Neuronal stem cell (in vitro differentiated cells): ENCODE results near the gene REX1BD.

ENCODE experiments used
- DNase-seq: peaks from one replicate; pipeline ENCODE4 v3.0.0-alpha.2; 2013; ENCODE audit warnings: low spot score
- H2AFZ ChIP-seq: one replicate; pipeline ENCODE4 v1.6.1; 2013; ENCODE audit warnings: mild to moderate bottlenecking, low read length, inconsistent platforms
- H2AK5ac ChIP-seq: 2 replicates; pipeline ENCODE4 v1.6.1; 2013; ENCODE audit warnings: low read depth, mild to moderate bottlenecking, inconsistent platforms, low read length, moderate library complexity, mixed read lengths
- H2BK120ac ChIP-seq: 2 replicates; pipeline ENCODE4 v1.6.1; 2013; ENCODE audit warnings: low read depth, mild to moderate bottlenecking, inconsistent platforms, low read length, moderate library complexity, mixed read lengths
- H2BK12ac ChIP-seq: one replicate; pipeline ENCODE4 v1.6.1; 2013; ENCODE audit warnings: low read length, inconsistent platforms
- H2BK15ac ChIP-seq: 2 replicates; pipeline ENCODE4 v1.6.1; 2013; ENCODE audit warnings: mild to moderate bottlenecking, low read length, inconsistent platforms, mixed read lengths
- H2BK5ac ChIP-seq: one replicate; pipeline ENCODE4 v1.6.1; 2013; ENCODE audit warnings: inconsistent platforms, mild to moderate bottlenecking, low read length, moderate library complexity
- H3K14ac ChIP-seq: one replicate; pipeline ENCODE4 v1.6.1; 2013; ENCODE audit warnings: low read length, inconsistent platforms
- H3K18ac ChIP-seq: 2 replicates; pipeline ENCODE4 v1.6.1; 2013; ENCODE audit warnings: low read length, inconsistent platforms
- H3K23ac ChIP-seq: 2 replicates; pipeline ENCODE4 v1.6.1; 2013; ENCODE audit warnings: low read depth, mild to moderate bottlenecking, mixed read lengths, low read length, inconsistent platforms; ENCODE audit not compliant: poor library complexity
- H3K27ac ChIP-seq: replicated peaks from 3 replicates; pipeline ENCODE4 v1.5.1; 2013; ENCODE audit warnings: low read length, inconsistent platforms
- H3K27me3 ChIP-seq, 3 experiments: 2 replicates each; pipeline ENCODE4 v1.6.1; 2013; ENCODE audit warnings: low read length in 3 of 3, mild to moderate bottlenecking in 2 of 3, inconsistent platforms in 1 of 3, low read depth in 1 of 3, mixed read lengths in 1 of 3, moderate library complexity in 1 of 3; ENCODE audit not compliant: control insufficient read depth in 3 of 3, insufficient read depth in 3 of 3
- H3K36me3 ChIP-seq, 2 donors: replicated peaks in 1 of 2; 2 replicates each; pipeline ENCODE4 v1.6.1; 2013; ENCODE audit warnings: low read length in 2 of 2; ENCODE audit not compliant: control insufficient read depth in 2 of 2, insufficient read depth in 2 of 2
- H3K4ac ChIP-seq: 2 replicates; pipeline ENCODE4 v1.6.1; 2013; ENCODE audit warnings: inconsistent platforms, mild to moderate bottlenecking, low read length, moderate library complexity
- H3K4me1 ChIP-seq, 2 donors: 1 replicate in 1 of 2; 2 replicates in 1 of 2; pipeline ENCODE4 v1.6.1; 2013; ENCODE audit warnings: low read length in 2 of 2, low read depth in 1 of 2; ENCODE audit not compliant: control insufficient read depth in 2 of 2, insufficient read depth in 1 of 2
- H3K4me2 ChIP-seq: one replicate; pipeline ENCODE4 v1.6.1; 2013; ENCODE audit warnings: mild to moderate bottlenecking, low read length, inconsistent platforms; ENCODE audit not compliant: insufficient read depth, poor library complexity, severe bottlenecking
- H3K4me3 ChIP-seq, 2 donors: 2 replicates each; pipeline ENCODE4 v1.5.1; 2013; ENCODE audit warnings: low read length in 2 of 2, mild to moderate bottlenecking in 2 of 2, inconsistent platforms in 1 of 2, moderate library complexity in 1 of 2
- H3K79me1 ChIP-seq: one replicate; pipeline ENCODE4 v1.6.1; 2013; ENCODE audit warnings: low read depth, mild to moderate bottlenecking, inconsistent platforms, low read length, moderate library complexity
- H3K9ac ChIP-seq: one replicate; pipeline ENCODE4 v1.6.1; 2013; ENCODE audit warnings: mild to moderate bottlenecking, low read depth, low read length, inconsistent platforms; ENCODE audit not compliant: poor library complexity
- H3K9me3 ChIP-seq, 2 donors: replicated peaks in 1 of 2; 2 replicates each; pipeline versions ENCODE3 to v1.6.1; 2013; ENCODE audit warnings: low read length in 2 of 2, mild to moderate bottlenecking in 2 of 2, inconsistent platforms in 1 of 2, low read depth in 1 of 2, mixed read lengths in 1 of 2, moderate library complexity in 1 of 2; ENCODE audit not compliant: control insufficient read depth in 2 of 2, insufficient read depth in 1 of 2
- H4K8ac ChIP-seq: one replicate; pipeline ENCODE4 v1.6.1; 2013; ENCODE audit warnings: low read depth, mild to moderate bottlenecking, inconsistent platforms, low read length, moderate library complexity
- H4K91ac ChIP-seq: one replicate; pipeline ENCODE4 v1.6.1; 2013; ENCODE audit warnings: low read length, low read depth, mild to moderate bottlenecking, inconsistent platforms; ENCODE audit not compliant: poor library complexity
- WGBS, 2 donors: extraction: QIAGEN DNeasy Blood & Tissue Kit; methylation state at CpG; one replicate each; pipeline ENCODE4 v1.1.7; 2013; ENCODE audit warnings: missing lambda C conversion rate in 2 of 2, mixed read lengths in 1 of 2; ENCODE audit not compliant: insufficient read length in 2 of 2, insufficient replicate concordance in 1 of 2; ENCODE audit errors: extremely low coverage in 2 of 2; 5-methylcytosine and 5-hydroxymethylcytosine counted together

Gene REX1BD

DNA sequence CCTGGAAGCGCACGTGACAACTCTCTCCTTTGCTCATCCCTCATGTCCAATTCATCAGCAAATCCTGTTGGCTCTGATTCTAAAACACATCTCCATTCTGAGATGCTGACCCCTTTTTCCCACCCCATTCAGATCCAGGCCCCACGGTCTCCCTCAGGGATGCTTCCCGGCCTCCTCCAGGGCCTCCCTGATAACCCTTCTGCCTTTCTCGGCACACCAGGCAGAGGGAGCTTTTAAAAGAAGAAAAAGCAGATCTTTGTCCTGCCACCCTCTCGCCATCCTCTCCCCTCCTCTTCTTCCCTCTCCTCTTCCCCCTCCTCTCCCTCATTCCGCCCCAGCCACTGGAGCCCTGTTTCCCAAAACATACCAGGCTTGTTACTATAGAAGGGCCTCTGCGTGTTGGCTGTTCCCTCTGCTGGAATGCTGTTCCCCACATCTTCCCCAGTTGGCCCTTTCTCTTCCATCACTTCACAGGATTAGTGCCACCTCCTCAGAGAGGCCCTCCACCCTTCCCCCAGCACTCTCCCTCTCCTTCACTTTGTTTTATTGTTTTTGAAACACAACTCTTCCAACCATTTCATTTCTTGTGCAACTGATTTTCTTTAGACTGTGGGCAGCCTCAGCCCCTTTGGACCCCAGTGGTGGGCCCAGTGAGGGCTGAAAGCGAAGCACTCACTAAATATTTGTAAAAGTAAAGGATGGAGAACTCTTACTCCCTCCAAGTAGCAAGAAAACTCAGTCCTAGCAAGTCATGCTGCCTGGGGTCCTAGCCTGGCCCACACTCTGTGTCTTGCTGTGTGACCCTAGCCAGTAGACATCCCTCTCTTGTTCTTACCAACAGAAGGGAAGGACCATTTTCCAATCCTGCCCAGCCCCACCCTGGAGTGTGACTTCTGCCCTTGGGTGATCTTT, 20.5 kb downstream of the REX1BD start:
- DNase-seq: no peak
- no peak overlapping the region for H2AFZ ChIP-seq
- no CpG with 5 or more reads among the region's 9 CpGs for WGBS, 2 donors
- no peak overlapping the region for H2BK15ac ChIP-seq
- peaks cover 28 to 45% of the 10 kb centered on the region in 2 donors for H3K4me1 ChIP-seq
- H3K79me1 ChIP-seq: no peaks in the 10 kb centered on the region
- no peak overlapping the region for H3K4ac ChIP-seq
- H2BK5ac ChIP-seq: no peak overlapping the region
- H2AK5ac ChIP-seq: peak overlapping the region; percentile 79
- no peak overlapping the region for H3K14ac ChIP-seq
- peak overlapping the region; percentile 32 for H3K18ac ChIP-seq
- no peak overlapping the region for H3K27ac ChIP-seq
- H3K9ac ChIP-seq: no peak overlapping the region
- no peaks in the 10 kb centered on the region for H3K9me3 ChIP-seq
- H3K4me3 ChIP-seq: no peak overlapping the region
- H2BK12ac ChIP-seq: no peak overlapping the region
- H3K36me3 ChIP-seq: no peaks in the 10 kb centered on the region
- no peak overlapping the region for H3K4me2 ChIP-seq
- H3K27me3 ChIP-seq: peaks cover 73 to 98% (median 94%) of the 10 kb centered on the region in 3 experiments
- no peak overlapping the region for H4K91ac ChIP-seq
- H2BK120ac ChIP-seq: no peak overlapping the region
- no peak overlapping the region for H3K23ac ChIP-seq
- no peak overlapping the region for H4K8ac ChIP-seq

DNA sequence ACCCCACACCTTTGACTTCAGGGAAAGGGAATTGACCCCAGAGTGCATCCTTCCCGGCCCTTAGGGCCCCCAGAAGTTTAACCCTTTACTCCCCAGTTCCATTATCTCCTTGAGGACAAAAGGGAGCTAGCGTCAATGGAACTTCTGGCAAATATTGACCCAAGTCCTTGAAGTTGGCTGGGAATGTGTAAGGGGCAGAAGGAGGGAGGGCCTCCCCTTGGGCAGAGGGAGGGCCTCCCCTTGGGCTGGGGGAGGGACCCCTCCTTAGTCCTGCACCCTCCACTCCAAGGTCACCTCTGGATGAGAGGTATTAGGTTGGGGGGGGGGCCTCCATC, 21.1 kb downstream of the REX1BD start:
- Histone ChIP-seq H3K79me1 (no peaks in the 10 kb centered on the region), H3K36me3 (no peaks in the 10 kb centered on the region), H2BK12ac (no peak overlapping the region), H4K8ac (no peak overlapping the region), H3K4ac (no peak overlapping the region), H3K27ac (no peak overlapping the region), H2AFZ (no peak overlapping the region), H2AK5ac (peak overlapping the region; percentile 96), H2BK5ac (peak overlapping the region; percentile 71), H4K91ac (no peak overlapping the region), H3K4me1 (peaks cover 24 to 39% of the 10 kb centered on the region in 2 donors), H3K18ac (peak overlapping the region; percentile 64), H3K27me3 (peaks cover 71 to 98% (median 94%) of the 10 kb centered on the region in 3 experiments), H3K4me3 (no peak overlapping the region), H3K4me2 (no peak overlapping the region), H3K14ac (no peak overlapping the region), H3K9me3 (no peaks in the 10 kb centered on the region), H3K23ac (no peak overlapping the region), H2BK120ac (no peak overlapping the region), H2BK15ac (no peak overlapping the region), H3K9ac (no peak overlapping the region)
- DNase-seq: no peak
- WGBS, 2 donors: no CpG with 5 or more reads among the region's 2 CpGs

DNA sequence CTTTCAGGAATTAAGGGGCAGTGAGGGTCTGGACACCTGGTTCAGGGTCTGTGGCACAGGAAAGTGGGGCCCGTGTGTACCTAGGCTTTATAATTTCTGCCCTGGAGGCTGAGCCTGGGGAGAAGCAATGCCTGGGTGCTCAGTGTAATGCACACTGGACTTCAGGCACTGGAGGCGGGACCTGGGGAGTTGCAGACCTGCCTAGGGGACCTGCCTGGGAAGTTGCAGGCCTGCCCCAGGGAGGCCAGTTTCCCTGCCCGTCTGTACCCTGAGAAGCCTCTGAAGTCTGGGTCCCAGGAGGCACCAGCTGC, 21.6 kb downstream of the REX1BD start:
- H2BK15ac ChIP-seq: no peak overlapping the region
- no peaks in the 10 kb centered on the region for H3K79me1 ChIP-seq
- H2BK120ac ChIP-seq: no peak overlapping the region
- no peak overlapping the region for H4K91ac ChIP-seq
- H3K23ac ChIP-seq: no peak overlapping the region
- H4K8ac ChIP-seq: no peak overlapping the region
- H3K27me3 ChIP-seq: peaks cover 69 to 97% (median 90%) of the 10 kb centered on the region in 3 experiments
- peak overlapping the region; percentile 84 for H2BK12ac ChIP-seq
- peak overlapping the region; percentile 77 for H3K9ac ChIP-seq
- H3K18ac ChIP-seq: peak overlapping the region; percentile 97
- no peak overlapping the region for H3K4me2 ChIP-seq
- H3K4me3 ChIP-seq: no peak overlapping the region
- no peak overlapping the region for H3K14ac ChIP-seq
- WGBS, 2 donors: no CpG with 5 or more reads among the region's 3 CpGs
- DNase-seq: no peak
- no peak overlapping the region for H3K27ac ChIP-seq
- H2AK5ac ChIP-seq: peak overlapping the region; percentile 96
- no peak overlapping the region for H2AFZ ChIP-seq
- no peaks in the 10 kb centered on the region for H3K36me3 ChIP-seq
- H3K4me1 ChIP-seq: peaks cover 24 to 38% of the 10 kb centered on the region in 2 donors
- H3K4ac ChIP-seq: no peak overlapping the region
- no peaks in the 10 kb centered on the region for H3K9me3 ChIP-seq
- H2BK5ac ChIP-seq: peak overlapping the region; percentile 71

DNA sequence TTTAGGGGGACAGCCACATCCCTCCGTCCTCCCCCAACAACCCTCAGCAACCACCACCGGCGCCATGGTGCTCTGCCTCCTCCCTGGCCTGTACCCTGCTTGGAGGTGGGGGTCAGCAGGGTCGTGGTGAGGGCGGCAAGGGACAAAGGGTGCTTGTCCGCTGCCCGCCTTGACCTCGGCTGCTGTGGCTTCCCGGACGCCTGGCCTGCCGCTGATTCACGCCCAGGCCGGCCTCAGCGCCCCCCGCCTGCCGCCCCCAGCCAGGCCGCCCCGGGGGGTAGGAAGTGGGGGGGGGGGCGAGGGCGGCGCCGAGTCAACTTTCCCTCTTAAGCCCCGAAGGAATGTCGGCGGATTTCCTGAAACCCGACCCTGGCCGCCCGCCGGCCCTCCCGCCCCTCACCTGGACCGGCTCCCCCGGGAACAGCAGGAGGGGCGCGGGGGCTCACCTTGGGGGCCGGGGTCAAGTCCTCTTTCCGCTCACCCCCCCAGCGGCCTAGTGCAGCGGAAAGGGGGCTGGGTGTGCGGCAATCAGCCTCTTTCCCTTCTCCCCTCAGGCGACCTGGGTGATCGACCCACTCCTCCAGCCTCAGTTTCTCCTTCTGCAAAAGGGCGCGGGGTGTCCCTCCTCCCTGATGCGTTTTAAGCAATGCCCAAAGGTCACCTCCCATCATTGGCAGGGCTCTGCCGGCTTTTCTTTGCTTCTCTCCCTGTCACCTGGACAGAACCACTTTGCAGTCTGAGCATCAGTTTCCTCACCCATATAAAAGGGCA, 22.1 kb downstream of the REX1BD start:
- H3K4me3 ChIP-seq: no peak overlapping the region
- H3K4me1 ChIP-seq: peaks cover 21 to 38% of the 10 kb centered on the region in 2 donors
- no peaks in the 10 kb centered on the region for H3K36me3 ChIP-seq
- H3K14ac ChIP-seq: peak overlapping the region; percentile 56
- H3K27me3 ChIP-seq: peaks cover 64 to 94% (median 85%) of the 10 kb centered on the region in 3 experiments
- H3K9ac ChIP-seq: peak overlapping the region; percentile 77
- no CpG with 5 or more reads among the region's 45 CpGs for WGBS, 2 donors
- peak overlapping the region; percentile 40 for H3K4me2 ChIP-seq
- H2AK5ac ChIP-seq: peak overlapping the region; percentile 96
- H3K27ac ChIP-seq: no peak overlapping the region
- H2AFZ ChIP-seq: no peak overlapping the region
- no peaks in the 10 kb centered on the region for H3K79me1 ChIP-seq
- DNase-seq: no peak
- no peak overlapping the region for H2BK120ac ChIP-seq
- no peaks in the 10 kb centered on the region for H3K9me3 ChIP-seq
- no peak overlapping the region for H3K4ac ChIP-seq
- no peak overlapping the region for H4K91ac ChIP-seq
- H2BK15ac ChIP-seq: no peak overlapping the region
- H3K18ac ChIP-seq: peak overlapping the region; percentile 97
- no peak overlapping the region for H3K23ac ChIP-seq
- H2BK12ac ChIP-seq: peak overlapping the region; percentile 84
- H4K8ac ChIP-seq: no peak overlapping the region
- H2BK5ac ChIP-seq: no peak overlapping the region
